Measurements from ENCODE around the gene TMEM121.

The TMEM121 gene

GRCh38 chr14:105497671-105498429, 28.5 kb upstream of the TMEM121 start:
- in situ Hi-C loops (cut with MboI; ENCODE audit: low sequenced_read_pairs) = no loop called here

GRCh38 chr14:105498430-105499255, 27.7 kb upstream of the TMEM121 start:
- in situ Hi-C loops (cut with MboI; ENCODE audit: low sequenced_read_pairs) = no loop called here

GRCh38 chr14:105499256-105500035, 26.9 kb upstream of the TMEM121 start:
- in situ Hi-C loops (cut with MboI; ENCODE audit: low sequenced_read_pairs) = no loop called here

- in situ Hi-C loops (cut with MboI; ENCODE audit: low sequenced_read_pairs) = no loop called here
Measured at GRCh38 chr14:105500036-105500725, 26.2 kb upstream of the TMEM121 start.

- in situ Hi-C loops (cut with MboI; ENCODE audit: low sequenced_read_pairs) = no loop called here
Measured at GRCh38 chr14:105500726-105501101, 25.7 kb upstream of the TMEM121 start.

GRCh38 chr14:105501504-105502291, 24.7 kb upstream of the TMEM121 start:
- in situ Hi-C loops (cut with MboI; ENCODE audit: low sequenced_read_pairs) = no loop called here

- in situ Hi-C loops (cut with MboI; ENCODE audit: low sequenced_read_pairs) = no loop called here
Measured at GRCh38 chr14:105502446-105503295, 23.7 kb upstream of the TMEM121 start.

- in situ Hi-C loops (cut with MboI; ENCODE audit: low sequenced_read_pairs) = no loop called here
Measured at GRCh38 chr14:105503296-105503640, 23.1 kb upstream of the TMEM121 start.

- in situ Hi-C loops (cut with MboI; ENCODE audit: low sequenced_read_pairs) = no loop called here
Measured at GRCh38 chr14:105503935-105504692, 22.3 kb upstream of the TMEM121 start.

- in situ Hi-C loops (cut with MboI; ENCODE audit: low sequenced_read_pairs) = no loop called here
Measured at GRCh38 chr14:105505101-105505500, 21.3 kb upstream of the TMEM121 start.

- in situ Hi-C loops (cut with MboI; ENCODE audit: low sequenced_read_pairs) = no loop called here
Measured at GRCh38 chr14:105507247-105507646, 19.1 kb upstream of the TMEM121 start.

- in situ Hi-C loops (cut with MboI; ENCODE audit: low sequenced_read_pairs) = no loop called here
Measured at GRCh38 chr14:105508069-105508468, 18.3 kb upstream of the TMEM121 start.

- in situ Hi-C loops (cut with MboI; ENCODE audit: low sequenced_read_pairs) = no loop called here
Measured at GRCh38 chr14:105508601-105509000, 17.8 kb upstream of the TMEM121 start.

GRCh38 chr14:105517096-105517495, 9.3 kb upstream of the TMEM121 start:
- in situ Hi-C loops (cut with MboI; ENCODE audit: low sequenced_read_pairs) = no loop called here

- in situ Hi-C loops (cut with MboI; ENCODE audit: low sequenced_read_pairs) = no loop called here
Measured at GRCh38 chr14:105519946-105520698, 6.3 kb upstream of the TMEM121 start.

GRCh38 chr14:105525326-105525725, 1.1 kb upstream of the TMEM121 start:
- in situ Hi-C loops (cut with MboI; ENCODE audit: low sequenced_read_pairs) = no loop called here

GRCh38 chr14:105526776-105527380, 495 bp downstream of the TMEM121 start:
- in situ Hi-C loops (cut with MboI; ENCODE audit: low sequenced_read_pairs) = no loop called here

All from hTERT RPE-1 (cell line).